Effector CD8-positive, alpha-beta T cell (primary cell): Measurements from ENCODE around the gene DHRS1.
"Not testable (repeated sequence)": the region's sequence is repeated elsewhere in the genome, so short reads cannot be mapped to it uniquely, and the experiment has no call there.

Experiments
- DNase-seq: peaks from one replicate; lab custom pipeline; 2025; lab: John Stamatoyannopoulos, UW

The DHRS1 gene

DNA sequence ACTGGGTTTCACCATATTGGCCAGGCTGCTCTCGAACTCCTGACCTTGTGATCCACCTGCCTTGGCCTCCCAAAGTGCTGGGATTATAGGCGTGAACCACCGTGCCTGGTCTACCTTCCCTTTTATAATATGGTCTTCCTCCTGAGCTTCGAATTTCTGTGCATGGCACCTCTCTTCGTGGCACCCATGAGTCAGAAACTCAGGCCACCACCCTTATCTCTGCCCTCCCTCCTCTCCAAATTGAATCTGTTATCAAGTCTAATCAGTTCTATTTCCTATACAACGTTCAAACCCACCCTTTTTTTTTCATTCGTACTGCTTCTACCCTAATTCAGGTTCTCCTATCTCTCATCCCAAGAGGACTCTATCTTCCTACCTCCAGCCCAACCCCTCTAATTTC is 52.2 kb downstream of the DHRS1 start:
- no peak for DNase-seq

DNA sequence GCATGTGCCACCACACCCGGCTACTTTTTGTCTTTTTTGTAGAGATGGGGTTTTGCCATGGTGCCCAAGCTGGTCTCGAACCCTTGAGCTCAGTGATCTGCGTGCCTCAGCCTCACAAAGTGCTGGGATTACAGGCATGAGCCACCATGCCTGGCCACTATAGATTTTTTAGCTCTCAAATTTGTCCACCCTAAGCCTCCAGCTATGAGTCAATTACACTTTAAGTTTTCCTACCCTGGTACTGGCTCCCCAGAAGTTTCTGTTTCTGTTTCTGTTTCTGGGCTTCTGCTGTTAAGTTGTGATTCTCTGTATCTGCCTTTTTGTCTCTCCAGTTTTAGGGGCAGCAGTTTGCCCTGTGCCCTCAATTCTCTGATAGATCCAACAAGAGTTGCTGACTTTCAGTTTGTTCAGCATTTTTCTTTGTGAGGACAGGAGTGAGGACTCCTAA is 52.8 kb downstream of the DHRS1 start:
- no peak for DNase-seq

DNA sequence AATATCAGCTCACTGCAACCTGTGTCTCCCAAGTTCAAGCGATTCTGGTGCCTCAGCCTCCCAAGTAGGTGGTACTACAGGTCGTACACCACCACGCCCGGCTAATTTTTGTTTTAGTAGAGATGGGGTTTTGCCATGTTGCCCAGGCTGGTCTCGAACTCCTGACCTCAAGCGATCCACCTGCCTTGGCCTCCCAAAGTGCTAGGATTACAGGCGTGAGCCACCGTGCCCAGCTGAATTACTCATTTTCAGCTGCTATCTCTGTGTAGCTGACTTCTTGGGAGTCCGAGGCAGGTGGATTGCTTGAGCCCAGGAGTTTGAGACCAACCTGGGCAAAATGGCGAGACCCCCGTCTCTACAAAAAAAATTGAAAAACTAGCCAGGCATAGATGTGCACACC is 54.2 kb downstream of the DHRS1 start:
- not testable (repeated sequence) for DNase-seq

DNA sequence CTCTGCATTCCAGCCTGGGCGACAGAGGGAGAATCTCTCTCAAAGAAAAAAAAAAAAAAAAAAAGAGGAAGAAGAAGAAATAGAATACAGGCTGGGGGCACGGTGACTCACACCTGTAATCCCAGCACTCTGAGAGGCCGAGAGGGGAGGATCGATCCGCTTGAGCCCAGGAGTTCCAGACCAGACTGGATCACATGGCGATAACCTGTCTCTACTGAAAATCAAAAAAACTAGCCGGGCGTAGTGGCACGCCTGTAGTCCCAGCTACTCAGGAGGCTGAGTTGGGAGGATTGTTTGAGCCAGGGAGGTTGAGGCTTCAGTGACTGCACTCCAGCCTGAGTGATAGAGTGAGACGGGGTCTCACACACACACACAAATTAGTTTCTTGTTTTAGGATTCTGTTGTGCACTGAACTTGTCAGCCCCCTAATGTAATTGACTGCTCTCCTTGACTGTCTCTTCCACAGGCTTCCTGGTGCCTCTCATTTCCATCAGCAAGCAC is 56.2 kb downstream of the DHRS1 start:
- DNase-seq = no peak

DNA sequence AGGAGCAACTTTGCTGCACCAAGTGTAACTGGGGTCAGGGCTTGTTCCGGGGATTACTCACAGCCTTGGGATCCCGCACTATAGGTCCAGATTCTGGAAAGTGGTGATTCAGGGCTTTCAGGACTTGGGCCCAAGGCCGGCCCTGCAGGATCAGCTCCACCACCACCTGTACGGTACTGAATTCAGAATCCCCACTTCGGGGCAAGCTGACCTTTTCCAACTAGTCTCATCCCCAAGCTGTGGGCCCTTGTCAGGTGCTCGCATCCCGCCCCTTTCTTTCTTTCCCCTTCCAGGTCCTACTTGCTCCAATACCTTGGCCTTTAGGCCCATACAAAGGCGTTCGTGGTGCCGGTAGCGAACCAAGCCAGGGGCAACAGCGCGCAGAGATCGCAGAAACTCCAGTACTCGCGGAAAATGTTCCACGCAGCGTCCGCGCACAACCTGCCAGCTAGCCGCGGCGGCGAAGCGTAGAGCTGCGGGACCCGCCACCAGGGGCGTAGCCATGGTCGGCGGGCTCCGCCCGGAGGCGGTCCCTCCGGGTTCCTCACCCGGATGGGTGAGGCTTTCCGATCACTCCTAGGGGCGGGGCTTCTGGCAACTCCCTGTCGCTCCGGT is 57.6 kb downstream of the DHRS1 start:
- peak; percentile 89 for DNase-seq
